ENCODE measurements around the gene PACSIN3.
"Not testable (repeated sequence)": the region's sequence is repeated elsewhere in the genome, so short reads cannot be mapped to it uniquely, and the experiment has no call there.

PACSIN3 gene

GRCh38 chr11:47186076-47186699, at the start of gene PACSIN3:
Gene PACSIN3 (minus strand): TSS chr11:47186434. CDS start chr11:47182727, 3,707 bp downstream.
- peak in 3 of 10 donors; percentile 10 to 80 (median 56) for DNase-seq
- intact Hi-C loops (cut with DNase I), result loop anchor here (2.0 kb wide), 1 partner anchor 29 kb away; the partner anchor contains the start of gene DDB2

GRCh38 chr11:47235163-47235562, 48.9 kb upstream of the PACSIN3 start:
- intact Hi-C loops (cut with DNase I), result no loop called here
- peak in 2 of 10 donors; percentile 48 to 65 for DNase-seq

- intact Hi-C loops (cut with DNase I), result no loop called here
- peak in 2 of 10 donors; percentile 59 to 72 for DNase-seq
These were observed 48.5 kb upstream of the PACSIN3 start for GRCh38 chr11:47234669-47235100.

GRCh38 chr11:47233989-47234668, 47.9 kb upstream of the PACSIN3 start:
- peak in 2 of 10 donors; percentile 46 to 78 for DNase-seq
- intact Hi-C loops (cut with DNase I), result no loop called here

GRCh38 chr11:47233051-47233450, 46.8 kb upstream of the PACSIN3 start:
- peak in 2 of 10 donors; percentile 10 to 49 for DNase-seq
- intact Hi-C loops (cut with DNase I), result no loop called here

- intact Hi-C loops (cut with DNase I), result no loop called here
- peak in 2 of 10 donors; percentile 47 to 55 for DNase-seq
These were observed 42.9 kb upstream of the PACSIN3 start for GRCh38 chr11:47229161-47229560.

GRCh38 chr11:47225552-47226400, 39.5 kb upstream of the PACSIN3 start:
- intact Hi-C loops (cut with DNase I), result no loop called here
- peak in 1 of 10 donors; percentile 5 for DNase-seq

- no peak for DNase-seq
- intact Hi-C loops (cut with DNase I), result no loop called here
These were observed 36.5 kb upstream of the PACSIN3 start for GRCh38 chr11:47222696-47223095.

GRCh38 chr11:47220401-47220821, 34.2 kb upstream of the PACSIN3 start:
- DNase-seq, result no peak
- intact Hi-C loops (cut with DNase I), result no loop called here

- intact Hi-C loops (cut with DNase I), result no loop called here
These were observed 30.0 kb upstream of the PACSIN3 start for GRCh38 chr11:47216121-47216798.

GRCh38 chr11:47215366-47215910, 29.2 kb upstream of the PACSIN3 start:
- DNase-seq, result no peak
- intact Hi-C loops (cut with DNase I), result loop anchor here (2.0 kb wide), 3 partner anchors 29 to 53 kb away; partner anchors contain the start of genes ARFGAP2 and PACSIN3

More at GRCh38 chr11:47216121-47216798, 30.0 kb upstream of the PACSIN3 start:
- peak in 5 of 10 donors; percentile 16 to 90 (median 23) for DNase-seq

- peak; percentile 92 to 99 (median 96) for DNase-seq
- intact Hi-C loops (cut with DNase I), result loop anchor here (2.0 kb wide), 3 partner anchors 27 to 55 kb away; partner anchors contain the start of genes ARFGAP2 and PACSIN3
These were observed 27.8 kb upstream of the PACSIN3 start for GRCh38 chr11:47213950-47214565.

- intact Hi-C loops (cut with DNase I), result no loop called here
- peak in 1 of 10 donors; percentile 65 for DNase-seq
These were observed 26.7 kb upstream of the PACSIN3 start for GRCh38 chr11:47212938-47213337.

- intact Hi-C loops (cut with DNase I), result no loop called here
- DNase-seq, result no peak
These were observed 22.4 kb upstream of the PACSIN3 start for GRCh38 chr11:47208628-47209027.

- intact Hi-C loops (cut with DNase I); DNase-seq: not testable (repeated sequence)
These were observed 21.8 kb upstream of the PACSIN3 start for GRCh38 chr11:47208008-47208552.

- intact Hi-C loops (cut with DNase I), result no loop called here
- no peak for DNase-seq
These were observed 21.2 kb upstream of the PACSIN3 start for GRCh38 chr11:47207459-47207858.

GRCh38 chr11:47206577-47206976, 20.3 kb upstream of the PACSIN3 start:
- intact Hi-C loops (cut with DNase I); DNase-seq: not testable (repeated sequence)

- intact Hi-C loops (cut with DNase I), result no loop called here
- DNase-seq, result no peak
These were observed 18.4 kb upstream of the PACSIN3 start for GRCh38 chr11:47204637-47204989.

GRCh38 chr11:47202576-47202975, 16.3 kb upstream of the PACSIN3 start:
- DNase-seq, result no peak
- intact Hi-C loops (cut with DNase I), result no loop called here

Data from posterior cingulate gyrus (tissue), 11 donors.